Endodermal cell (in vitro differentiated cells): Measurements from ENCODE around the gene IL21R. TPM values are rescaled to one million over a fixed set of nuclear protein-coding genes. Genes with fewer than 3 reads are reported as not detected.

Experiments
- DNase-seq: peaks from one replicate; pipeline ENCODE4 v3.0.0-alpha.2; 2017
- H3K27ac ChIP-seq: 2 replicates; pipeline ENCODE4 v1.5.1; 2013; ENCODE audit warnings: mild to moderate bottlenecking, low read depth, low read length, moderate library complexity
- H3K27me3 ChIP-seq: 2 replicates; pipeline ENCODE4 v1.6.1; 2013; ENCODE audit warnings: mild to moderate bottlenecking, low read length, moderate library complexity; ENCODE audit not compliant: insufficient read depth, control insufficient read depth, poor library complexity, severe bottlenecking
- H3K36me3 ChIP-seq: 2 replicates; pipeline ENCODE4 v1.7.0; 2013; ENCODE audit warnings: mild to moderate bottlenecking, low read length, moderate library complexity; ENCODE audit not compliant: control insufficient read depth, insufficient read depth
- H3K4me1 ChIP-seq: one replicate; pipeline ENCODE4 v1.7.0; 2013; ENCODE audit warnings: low read length; ENCODE audit not compliant: control insufficient read depth, insufficient read depth
- H3K4me3 ChIP-seq: 2 replicates; pipeline ENCODE4 v1.5.1; 2013; ENCODE audit warnings: mild to moderate bottlenecking, low read length, moderate library complexity
- H3K9ac ChIP-seq: 2 replicates; pipeline ENCODE4 v1.6.1; 2013; ENCODE audit warnings: mild to moderate bottlenecking, low read length, moderate library complexity; ENCODE audit not compliant: poor library complexity, severe bottlenecking; ENCODE audit errors: extremely low read depth
- H3K9me3 ChIP-seq: 2 replicates; pipeline ENCODE4 v1.6.1; 2013; ENCODE audit warnings: mild to moderate bottlenecking, low read length, moderate library complexity; ENCODE audit not compliant: control insufficient read depth
- H3K27ac Mint-ChIP-seq: 2 replicates; pipeline ENCODE4 v1.8.0; 2020; ENCODE audit warnings: mixed read lengths
- H3K27me3 Mint-ChIP-seq: 2 replicates; pipeline ENCODE4 v1.8.0; 2021; ENCODE audit warnings: mild to moderate bottlenecking, mixed read lengths; ENCODE audit not compliant: insufficient read depth
- H3K36me3 Mint-ChIP-seq: 2 replicates; pipeline ENCODE4 v1.8.0; 2020; ENCODE audit warnings: low read depth, mixed read lengths
- H3K4me1 Mint-ChIP-seq: 2 replicates; pipeline ENCODE4 v1.8.0; 2020; ENCODE audit warnings: mixed read lengths
- H3K4me3 Mint-ChIP-seq: 2 replicates; pipeline ENCODE4 v1.8.0; 2020; ENCODE audit warnings: mild to moderate bottlenecking, moderate library complexity, mixed read lengths
- H3K9me3 Mint-ChIP-seq: 2 replicates; pipeline ENCODE4 v1.8.0; 2020; ENCODE audit warnings: mild to moderate bottlenecking, mixed read lengths
- CTCF ChIP-seq: fragments of 200-600 bp; sonication (generic); conservative IDR thresholded peaks from 2 replicates; pipeline ENCODE4 v1.5.0; 2021; ENCODE audit warnings: antibody characterized with exemption, mild to moderate bottlenecking
- WGBS, 2 experiments: methylation state at CpG; one replicate each; pipeline versions ENCODE4 v1.1.5 to v1.1.7; 2013; ENCODE audit warnings: missing lambda C conversion rate in 2 of 2, mixed read lengths in 1 of 2; ENCODE audit not compliant: insufficient coverage in 1 of 2, insufficient read length in 1 of 2; 5-methylcytosine and 5-hydroxymethylcytosine counted together
- total RNA-seq, 2 donors: library from RNA; stranded (reverse); fragmentation: NEBNext Ultra II Directional in 1 of 2; extraction: Animal tissue kit (Norgen Biotek cat#: 25700) in 1 of 2; gene quantifications; 2 replicates in 1 of 2; 3 replicates in 1 of 2; pipeline ENCODE4 v1.2.1, GENCODE V29; 2021

Gene IL21R
- total RNA-seq, 2 donors from 2014 or later = 0.18 TPM; not detected in 1

GRCh38 chr16:27461483-27462171 lies 59.7 kb downstream of the IL21R start:
- Mint-ChIP-seq H3K27ac (no peak overlapping the region), H3K4me1 (no peaks in the 10 kb centered on the region), H3K9me3 (no peaks in the 10 kb centered on the region), H3K4me3 (no peak overlapping the region), H3K27me3 (no peaks in the 10 kb centered on the region), H3K36me3 (peaks cover 37% of the 10 kb centered on the region)
- no peak for DNase-seq
- H3K27me3 ChIP-seq = no peaks in the 10 kb centered on the region
- no peak overlapping the region for H3K27ac ChIP-seq
- TF ChIP-seq CTCF = no peak
- H3K36me3 ChIP-seq = peaks cover 64% of the 10 kb centered on the region
- no peak overlapping the region for H3K4me3 ChIP-seq
- H3K9ac ChIP-seq = no peak overlapping the region
- no peaks in the 10 kb centered on the region for H3K9me3 ChIP-seq
- H3K4me1 ChIP-seq = no peaks in the 10 kb centered on the region
- 93 to 98% methylated on average over 14 to 16 of the region's 16 CpGs for WGBS, 2 experiments

GRCh38 chr16:27462200-27462845 lies 60.3 kb downstream of the IL21R start:
- H3K4me3 ChIP-seq = no peak overlapping the region
- TF ChIP-seq CTCF = no peak
- Mint-ChIP-seq H3K4me1 (no peaks in the 10 kb centered on the region), H3K36me3 (peaks cover 44% of the 10 kb centered on the region), H3K27ac (no peak overlapping the region), H3K9me3 (no peaks in the 10 kb centered on the region), H3K27me3 (no peaks in the 10 kb centered on the region), H3K4me3 (no peak overlapping the region)
- no peak overlapping the region for H3K27ac ChIP-seq
- H3K9ac ChIP-seq = no peak overlapping the region
- WGBS, 2 experiments = 93 to 94% methylated on average over 14 to 18 of the region's 18 CpGs
- H3K27me3 ChIP-seq = no peaks in the 10 kb centered on the region
- peaks cover 4% of the 10 kb centered on the region for H3K9me3 ChIP-seq
- no peak for DNase-seq
- H3K36me3 ChIP-seq = peaks cover 71% of the 10 kb centered on the region
- H3K4me1 ChIP-seq = no peaks in the 10 kb centered on the region

GRCh38 chr16:27462846-27463682 lies 61.1 kb downstream of the IL21R start:
- H3K27ac ChIP-seq = no peak overlapping the region
- H3K27me3 Mint-ChIP-seq = no peaks in the 10 kb centered on the region
- H3K27me3 ChIP-seq = no peaks in the 10 kb centered on the region
- H3K27ac Mint-ChIP-seq = no peak overlapping the region
- no peak overlapping the region for H3K4me3 ChIP-seq
- H3K9ac ChIP-seq = no peak overlapping the region
- no peaks in the 10 kb centered on the region for H3K9me3 Mint-ChIP-seq
- H3K4me1 Mint-ChIP-seq = no peaks in the 10 kb centered on the region
- H3K4me3 Mint-ChIP-seq = no peak overlapping the region
- peaks cover 78% of the 10 kb centered on the region for H3K36me3 ChIP-seq
- H3K36me3 Mint-ChIP-seq = peaks cover 52% of the 10 kb centered on the region
- H3K4me1 ChIP-seq = no peaks in the 10 kb centered on the region
- TF ChIP-seq CTCF = no peak
- 89 to 94% methylated on average over 11 to 24 of the region's 24 CpGs for WGBS, 2 experiments
- H3K9me3 ChIP-seq = peaks cover 12% of the 10 kb centered on the region
- no peak for DNase-seq
